Naive thymus-derived CD4-positive, alpha-beta T cell (primary cell): ENCODE measurements around the gene TRABD2B. TPM values are rescaled to one million over a fixed set of nuclear protein-coding genes. Genes with fewer than 3 reads are reported as not detected.

Experiments used
- ATAC-seq: fragments of 150-1000 bp; cut with Tn5 transposase; 2 replicates; pipeline ENCODE4 v1.10.0; 2021; ENCODE audit warnings: mild to moderate bottlenecking, moderate library complexity
- CTCF ChIA-PET: fragments of 350-600 bp; sonication (Branson Sonifier 250); formaldehyde crosslinking; loops from one replicate; lab custom pipeline; 2021; ENCODE audit warnings: antibody characterized with exemption; lab: Charles Lee
- POLR2A ChIA-PET: fragments of 350-600 bp; sonication (Branson Sonifier 250); formaldehyde crosslinking; loops from one replicate; lab custom pipeline; 2021; ENCODE audit warnings: antibody characterized with exemption, inconsistent platforms; lab: Charles Lee
- DNase-seq, 9 donors: peaks; one replicate each; pipeline versions ENCODE4 v3.0.0 to v3.0.0-alpha.2; 2020 to 2022; ENCODE audit warnings: mixed read lengths in 1 of 9
- H3K27ac ChIP-seq: one replicate; pipeline ENCODE4 v1.7.0; 2013; ENCODE audit warnings: mild to moderate bottlenecking, low read depth, low read length, moderate library complexity
- H3K27me3 ChIP-seq, 2 donors: one replicate each; pipeline ENCODE4 v1.7.0; 2013; ENCODE audit warnings: low read length in 2 of 2, mild to moderate bottlenecking in 2 of 2, moderate library complexity in 2 of 2; ENCODE audit not compliant: control insufficient read depth in 2 of 2, insufficient read depth in 2 of 2
- H3K36me3 ChIP-seq, 3 experiments: 1 replicate in 2 of 3; 2 replicates in 1 of 3; pipeline ENCODE4 v1.7.0; 2013; ENCODE audit warnings: low read length in 3 of 3, mild to moderate bottlenecking in 3 of 3, moderate library complexity in 1 of 3; ENCODE audit not compliant: insufficient read depth in 3 of 3, control insufficient read depth in 2 of 3
- H3K4me1 ChIP-seq, 2 donors: one replicate each; pipeline ENCODE4 v1.7.0; 2013; ENCODE audit warnings: low read length in 2 of 2, mild to moderate bottlenecking in 2 of 2, moderate library complexity in 1 of 2; ENCODE audit not compliant: control insufficient read depth in 2 of 2, insufficient read depth in 2 of 2
- H3K4me3 ChIP-seq: 2 replicates; pipeline ENCODE4 v1.7.0; 2013; ENCODE audit warnings: mild to moderate bottlenecking, low read length
- H3K9me3 ChIP-seq, 3 experiments: 1 replicate in 2 of 3; 2 replicates in 1 of 3; pipeline ENCODE4 v1.7.0; 2013; ENCODE audit warnings: low read length in 3 of 3; ENCODE audit not compliant: control insufficient read depth in 2 of 3
- H3K27ac Mint-ChIP-seq, 9 donors: one replicate each; pipeline ENCODE4 v1.8.0; 2020 to 2022; ENCODE audit warnings: mixed read lengths in 9 of 9, mild to moderate bottlenecking in 8 of 9, moderate library complexity in 5 of 9, inconsistent platforms in 2 of 9
- H3K27me3 Mint-ChIP-seq, 5 donors: one replicate each; pipeline ENCODE4 v1.8.0; 2021 to 2022; ENCODE audit warnings: mixed read lengths in 5 of 5, mild to moderate bottlenecking in 1 of 5
- H3K36me3 Mint-ChIP-seq, 5 donors: one replicate each; pipeline ENCODE4 v1.8.0; 2020 to 2022; ENCODE audit warnings: mixed read lengths in 5 of 5, mild to moderate bottlenecking in 3 of 5, inconsistent platforms in 1 of 5
- H3K4me1 Mint-ChIP-seq, 7 donors: one replicate each; pipeline ENCODE4 v1.8.0; 2020 to 2022; ENCODE audit warnings: mixed read lengths in 7 of 7, mild to moderate bottlenecking in 3 of 7, inconsistent platforms in 1 of 7
- H3K4me3 Mint-ChIP-seq, 10 donors: one replicate each; pipeline ENCODE4 v1.8.0; 2020 to 2022; ENCODE audit warnings: mild to moderate bottlenecking in 10 of 10, mixed read lengths in 10 of 10, moderate library complexity in 6 of 10, inconsistent platforms in 2 of 10
- H3K9me3 Mint-ChIP-seq, 11 donors: one replicate each; pipeline ENCODE4 v1.8.0; 2020 to 2022; ENCODE audit warnings: mixed read lengths in 11 of 11, mild to moderate bottlenecking in 4 of 11, inconsistent platforms in 1 of 11, moderate library complexity in 1 of 11
- intact Hi-C, 2 donors: fragments of 100-400 bp; cut with micrococcal nuclease; formaldehyde crosslinking; loops; one replicate each; pipeline ENCODE4 v1.15.1; 2023
- polyA plus RNA-seq, 2 donors: library from polyadenylated mRNA; unstranded; fragments of 300-500 nt; fragmentation: Illumina TruSeq; gene quantifications; one replicate each; pipeline ENCODE4 v1.2.3, GENCODE V29; 2021
- total RNA-seq, 6 experiments: library from RNA in 5 of 6; stranded (reverse) in 5 of 6; gene quantifications; 1 replicate in 5 of 6; 2 replicates in 1 of 6; pipeline ENCODE4 v1.2.3 and lab custom pipeline; 2021 to 2026

TRABD2B gene
- total and polyA plus RNA-seq, 7 experiments from 2014 or later: not detected

DNA sequence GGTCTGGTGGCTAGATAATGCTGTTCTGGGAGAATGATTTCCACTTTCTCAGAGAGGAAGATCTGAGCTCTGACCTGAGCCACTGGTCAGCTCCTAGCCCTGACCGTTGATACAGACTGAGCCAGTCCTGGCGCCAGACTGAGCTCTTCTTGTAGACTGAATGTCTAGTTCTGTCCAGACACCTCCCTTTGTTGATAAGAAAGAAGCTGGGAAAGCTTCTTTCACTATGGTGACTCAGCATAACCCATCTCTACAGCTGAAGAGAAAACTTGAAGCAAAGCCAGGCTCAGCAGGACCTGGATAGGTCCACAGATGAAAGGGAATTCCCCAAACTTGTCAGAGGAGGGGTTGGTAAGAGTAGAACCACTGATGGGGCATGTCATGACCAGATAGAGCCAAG lies 9.9 kb upstream of the TRABD2B start:
- H3K4me3 ChIP-seq: no peak overlapping the region
- H3K27ac ChIP-seq: no peak overlapping the region
- no peaks in the 10 kb centered on the region for H3K9me3 Mint-ChIP-seq
- H3K4me1 Mint-ChIP-seq: no peaks in the 10 kb centered on the region
- no peak for DNase-seq
- no peaks in the 10 kb centered on the region for H3K36me3 ChIP-seq
- intact Hi-C loops: no loop called here
- H3K4me1 ChIP-seq: no peaks in the 10 kb centered on the region
- POLR2A ChIA-PET: no interaction called here
- H3K27me3 ChIP-seq: no peaks in the 10 kb centered on the region
- ATAC-seq: no peak
- no peaks in the 10 kb centered on the region for H3K36me3 Mint-ChIP-seq
- no peak overlapping the region for H3K27ac Mint-ChIP-seq
- peaks cover 0 to 11% (median 6%) of the 10 kb centered on the region in 5 donors for H3K27me3 Mint-ChIP-seq
- H3K4me3 Mint-ChIP-seq: no peak overlapping the region
- CTCF ChIA-PET: interaction anchor here (1.3 kb wide), 1 partner anchor 10 kb away, joined by 4 read pairs; the partner anchor contains the start of gene TRABD2B
- no peaks in the 10 kb centered on the region for H3K9me3 ChIP-seq

DNA sequence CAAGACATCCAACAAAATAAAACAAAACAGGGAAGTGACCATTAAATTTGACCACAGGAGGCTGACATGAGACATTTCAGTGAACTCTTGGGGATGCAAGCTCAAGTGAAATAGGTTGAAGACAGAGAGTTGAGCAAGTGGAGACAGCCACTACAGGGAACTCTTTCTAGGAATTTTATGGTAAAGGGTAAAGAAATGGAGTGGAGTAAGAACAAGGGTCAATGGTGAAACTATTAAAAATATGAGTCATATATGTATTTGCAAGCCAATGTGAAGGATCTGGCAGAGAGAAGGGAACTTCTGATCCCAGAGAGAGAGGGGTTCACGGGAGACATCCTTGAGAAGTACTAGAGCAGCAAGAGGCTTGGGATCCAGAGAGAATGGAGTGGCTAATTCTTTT lies 9.1 kb upstream of the TRABD2B start:
- Mint-ChIP-seq H3K27me3 (peaks cover 0 to 10% (median 6%) of the 10 kb centered on the region in 5 donors), H3K36me3 (no peaks in the 10 kb centered on the region), H3K4me1 (no peaks in the 10 kb centered on the region), H3K27ac (no peak overlapping the region), H3K4me3 (no peak overlapping the region), H3K9me3 (no peaks in the 10 kb centered on the region)
- Histone ChIP-seq H3K4me1 (no peaks in the 10 kb centered on the region), H3K4me3 (no peak overlapping the region), H3K27ac (no peak overlapping the region), H3K36me3 (no peaks in the 10 kb centered on the region), H3K27me3 (no peaks in the 10 kb centered on the region), H3K9me3 (no peaks in the 10 kb centered on the region)
- DNase-seq (no peak), ATAC-seq (no peak)
- intact Hi-C loops: no loop called here
- ChIA-PET POLR2A (no interaction called here), CTCF (interaction anchor here (1.3 to 1.4 kb wide), 2 partner anchors 9 to 11 kb away, joined by 3 to 4 read pairs; partner anchors contain the start of gene TRABD2B)

DNA sequence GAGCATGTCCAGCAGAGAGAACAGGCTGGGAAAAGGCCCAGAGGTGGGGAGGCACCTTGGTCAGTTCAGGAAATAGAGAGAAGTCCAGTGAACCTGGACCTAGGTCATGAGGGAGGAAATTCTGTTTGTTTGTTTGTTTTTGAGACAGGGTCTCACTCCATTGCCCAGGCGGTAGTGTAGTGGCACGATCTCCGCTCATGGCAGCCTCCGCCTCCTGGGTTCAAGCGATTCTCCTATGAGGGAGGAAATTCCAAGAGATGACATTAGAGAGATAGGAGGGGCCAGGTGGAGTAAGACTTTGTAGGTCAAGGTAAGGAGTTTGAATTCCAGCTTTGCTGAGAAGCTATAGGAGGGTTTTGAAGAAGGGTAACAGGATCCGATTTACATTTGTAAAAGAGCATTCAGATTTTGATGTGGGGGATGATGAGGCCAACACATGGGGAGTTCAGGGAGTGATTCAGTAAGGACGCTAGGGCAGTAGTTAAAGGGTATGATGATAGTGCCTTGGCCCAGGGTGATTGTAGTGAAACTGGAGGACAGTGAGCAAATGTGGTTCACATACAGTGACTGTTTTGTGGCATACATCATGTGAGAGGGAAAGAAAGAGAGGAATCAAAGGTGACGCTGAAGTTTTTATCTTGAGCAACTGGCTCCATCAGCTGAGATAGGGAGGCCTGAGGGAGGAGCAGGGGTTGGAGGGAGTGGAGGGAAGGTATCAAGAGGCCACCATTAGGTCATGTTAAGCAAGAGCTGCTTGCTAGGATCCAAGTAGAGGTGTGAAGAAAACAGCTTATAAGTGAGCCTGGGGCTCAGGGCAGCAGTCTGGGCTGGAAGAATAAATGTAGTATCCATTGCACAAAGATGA lies 8.3 kb upstream of the TRABD2B start:
- Mint-ChIP-seq H3K4me3 (no peak overlapping the region), H3K27ac (no peak overlapping the region), H3K27me3 (peaks cover 0 to 9% (median 4%) of the 10 kb centered on the region in 5 donors), H3K4me1 (no peaks in the 10 kb centered on the region), H3K36me3 (no peaks in the 10 kb centered on the region), H3K9me3 (no peaks in the 10 kb centered on the region)
- Histone ChIP-seq H3K27me3 (no peaks in the 10 kb centered on the region), H3K4me3 (no peak overlapping the region), H3K36me3 (no peaks in the 10 kb centered on the region), H3K9me3 (no peaks in the 10 kb centered on the region), H3K4me1 (no peaks in the 10 kb centered on the region), H3K27ac (no peak overlapping the region)
- no peak for ATAC-seq
- intact Hi-C loops: no loop called here
- CTCF ChIA-PET: interaction anchor here (1.4 kb wide), 1 partner anchor 10 kb away, joined by 3 read pairs; no protein-coding TSS in a partner anchor
- POLR2A ChIA-PET: no interaction called here
- DNase-seq: no peak

DNA sequence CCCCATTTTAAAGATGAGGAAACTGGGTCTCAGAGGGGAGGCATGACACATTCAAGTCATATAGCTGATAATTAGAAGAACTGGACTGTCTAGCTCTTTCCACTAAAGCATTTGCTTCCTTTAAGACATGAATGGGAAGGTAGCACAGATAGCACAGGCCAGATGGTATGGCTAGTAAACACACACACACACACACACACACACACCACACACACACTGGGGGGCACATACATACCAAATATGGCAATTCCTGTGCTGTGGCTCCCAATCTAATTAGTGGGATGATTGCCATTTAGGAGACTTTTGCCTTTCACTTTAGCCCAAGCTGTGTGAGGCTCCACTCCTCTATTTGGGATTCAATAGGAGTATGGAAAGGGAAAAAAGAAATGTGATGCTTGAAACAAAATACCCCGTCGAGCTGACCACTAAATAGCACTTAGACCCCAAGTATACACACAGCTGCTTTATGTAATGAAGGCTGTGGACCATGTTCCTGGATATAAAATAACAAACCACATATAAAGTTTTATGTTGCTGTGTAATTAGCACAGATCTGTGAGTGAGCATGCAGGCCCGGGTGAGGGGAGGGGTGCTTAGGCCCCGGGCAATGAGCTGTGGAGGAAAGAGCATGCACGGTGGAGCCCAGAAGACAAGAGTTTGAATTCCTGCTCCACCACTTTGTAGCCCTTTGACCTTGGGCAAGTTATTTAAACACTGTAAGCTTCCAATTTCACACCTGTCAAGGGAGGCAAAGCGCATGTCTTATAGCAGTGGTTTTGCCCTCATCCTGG lies 6.8 kb upstream of the TRABD2B start:
- intact Hi-C loops: no loop called here
- H3K9me3 Mint-ChIP-seq: no peaks in the 10 kb centered on the region
- no peaks in the 10 kb centered on the region for H3K4me1 ChIP-seq
- no peaks in the 10 kb centered on the region for H3K36me3 Mint-ChIP-seq
- H3K9me3 ChIP-seq: no peaks in the 10 kb centered on the region
- no peak overlapping the region for H3K27ac ChIP-seq
- no peak overlapping the region for H3K4me3 ChIP-seq
- ATAC-seq (no peak), DNase-seq (no peak)
- ChIA-PET CTCF (no interaction called here), POLR2A (no interaction called here)
- H3K36me3 ChIP-seq: no peaks in the 10 kb centered on the region
- H3K27me3 Mint-ChIP-seq: peaks cover 7 to 22% (median 16%) of the 10 kb centered on the region in 5 donors
- H3K4me3 Mint-ChIP-seq: no peak overlapping the region
- H3K27me3 ChIP-seq: no peaks in the 10 kb centered on the region
- no peak overlapping the region for H3K27ac Mint-ChIP-seq
- H3K4me1 Mint-ChIP-seq: no peaks in the 10 kb centered on the region

DNA sequence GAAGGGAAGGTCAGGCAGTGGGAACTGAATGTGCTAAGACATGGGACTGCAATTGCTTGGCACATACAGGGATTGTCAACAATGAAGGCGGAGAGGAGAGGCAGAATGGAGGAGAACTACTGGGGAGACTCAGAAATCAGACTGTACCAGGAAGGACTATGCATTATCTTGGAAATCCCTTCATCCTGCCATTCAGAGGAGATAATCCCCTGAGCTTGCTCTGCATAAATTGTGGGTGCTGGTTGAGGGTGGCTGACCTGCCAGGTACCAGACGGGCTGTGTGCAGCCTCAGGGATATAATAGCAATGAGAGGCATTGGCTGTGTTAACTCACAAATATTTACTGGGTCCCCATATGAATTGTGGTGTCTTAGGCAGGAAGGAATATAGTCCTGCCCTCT lies 5.0 kb upstream of the TRABD2B start:
- POLR2A ChIA-PET: no interaction called here
- no peaks in the 10 kb centered on the region for H3K9me3 Mint-ChIP-seq
- peaks cover 0 to 5% (median 4%) of the 10 kb centered on the region in 7 donors for H3K4me1 Mint-ChIP-seq
- peaks cover 21 to 36% (median 26%) of the 10 kb centered on the region in 5 donors for H3K27me3 Mint-ChIP-seq
- DNase-seq (no peak), ATAC-seq (no peak)
- Histone ChIP-seq H3K9me3 (no peaks in the 10 kb centered on the region), H3K27me3 (peaks cover 0 to 3% of the 10 kb centered on the region in 2 donors), H3K36me3 (no peaks in the 10 kb centered on the region), H3K4me1 (no peaks in the 10 kb centered on the region), H3K27ac (no peak overlapping the region), H3K4me3 (no peak overlapping the region)
- intact Hi-C loops: no loop called here
- H3K36me3 Mint-ChIP-seq: no peaks in the 10 kb centered on the region
- no peak overlapping the region for H3K27ac Mint-ChIP-seq
- CTCF ChIA-PET: no interaction called here
- H3K4me3 Mint-ChIP-seq: no peak overlapping the region

DNA sequence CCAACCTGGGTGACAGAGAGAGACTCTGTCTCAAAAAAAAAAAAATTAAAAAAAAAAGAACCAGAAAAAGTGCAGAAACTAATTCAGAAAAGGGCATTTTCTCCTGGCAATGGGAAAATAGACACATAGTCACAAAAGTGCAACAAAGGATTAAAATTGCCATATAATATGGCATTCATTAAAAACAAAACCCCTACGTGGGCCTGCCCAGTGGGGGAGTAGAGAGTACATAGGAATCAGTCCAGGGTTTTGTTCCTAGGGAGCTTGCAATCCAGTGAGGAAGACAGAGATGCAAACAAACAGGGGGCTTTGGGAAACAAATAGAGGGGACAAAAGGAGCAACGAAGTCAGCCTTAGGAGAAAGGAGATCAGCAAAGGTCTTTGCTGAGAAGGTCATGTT lies 4.5 kb upstream of the TRABD2B start:
- DNase-seq (no peak), ATAC-seq (no peak)
- no peaks in the 10 kb centered on the region for H3K4me1 ChIP-seq
- Mint-ChIP-seq H3K27ac (no peak overlapping the region), H3K36me3 (no peaks in the 10 kb centered on the region), H3K27me3 (peaks cover 21 to 36% (median 26%) of the 10 kb centered on the region in 5 donors), H3K4me1 (peaks cover 0 to 5% (median 4%) of the 10 kb centered on the region in 7 donors), H3K4me3 (no peak overlapping the region), H3K9me3 (no peaks in the 10 kb centered on the region)
- H3K27ac ChIP-seq: no peak overlapping the region
- H3K27me3 ChIP-seq: peaks cover 0 to 3% of the 10 kb centered on the region in 2 donors
- ChIA-PET CTCF (no interaction called here), POLR2A (no interaction called here)
- no peak overlapping the region for H3K4me3 ChIP-seq
- no peaks in the 10 kb centered on the region for H3K36me3 ChIP-seq
- H3K9me3 ChIP-seq: no peaks in the 10 kb centered on the region
- intact Hi-C loops: no loop called here
